HUES6 (cell line): ENCODE results near the gene NACC1.

Experiments
- H3K27ac ChIP-seq: 2 replicates; pipeline ENCODE4 v1.7.0; 2013; ENCODE audit warnings: low read depth, mild to moderate bottlenecking, low read length, inconsistent platforms
- H3K27me3 ChIP-seq: 2 replicates; pipeline ENCODE4 v1.6.1; 2013; ENCODE audit warnings: low read length; ENCODE audit not compliant: control insufficient read depth, insufficient read depth
- H3K36me3 ChIP-seq: 2 replicates; pipeline ENCODE4 v1.6.1; 2013; ENCODE audit warnings: low read length; ENCODE audit not compliant: control insufficient read depth, insufficient read depth
- H3K4me1 ChIP-seq: 2 replicates; pipeline ENCODE4 v1.6.1; 2013; ENCODE audit warnings: low read length; ENCODE audit not compliant: control insufficient read depth, insufficient read depth
- H3K4me3 ChIP-seq: 2 replicates; pipeline ENCODE4 v1.5.1; 2013; ENCODE audit warnings: low read depth, low read length
- H3K9ac ChIP-seq: one replicate; pipeline ENCODE4 v1.6.1; 2013; ENCODE audit warnings: mild to moderate bottlenecking, low read length
- H3K9me3 ChIP-seq: 2 replicates; pipeline ENCODE4 v1.6.1; 2013; ENCODE audit warnings: low read depth, low read length; ENCODE audit not compliant: control insufficient read depth, insufficient read depth

Gene NACC1

DNA sequence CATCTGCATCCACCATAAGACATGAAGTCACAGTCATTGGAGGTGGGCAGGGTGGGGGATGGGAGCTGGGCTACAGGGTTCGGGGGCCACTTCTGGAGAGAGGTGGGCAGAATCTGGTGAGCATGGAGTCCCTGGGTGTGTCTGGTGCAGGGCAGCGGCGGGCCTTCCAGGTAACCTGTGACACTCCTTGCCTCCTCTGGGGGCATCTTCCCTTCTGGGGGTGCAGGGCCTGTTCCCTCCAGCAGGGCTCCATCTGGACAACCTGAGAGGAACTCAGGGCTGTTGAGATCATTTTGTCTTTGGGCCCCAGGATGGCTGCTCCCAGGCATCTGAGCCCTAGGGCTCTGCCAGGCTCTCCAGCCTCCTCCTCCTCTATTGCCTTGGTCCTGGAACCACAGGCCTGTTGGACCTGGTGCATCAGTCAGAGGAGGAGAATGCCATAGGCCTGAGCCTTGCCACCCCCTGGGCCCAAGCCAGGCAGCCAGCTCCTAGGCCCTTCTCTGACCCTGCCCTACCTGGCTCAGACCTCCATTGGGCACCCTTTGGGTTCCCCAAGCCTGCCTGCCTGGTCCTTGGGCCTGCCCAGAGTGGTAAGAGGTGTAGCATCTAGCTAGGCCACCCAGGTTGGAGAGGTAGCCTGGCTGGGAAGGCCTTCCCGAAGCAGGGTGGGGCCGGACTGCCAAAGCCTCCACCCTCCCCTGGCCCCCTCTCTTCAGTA, 28.8 kb upstream of the NACC1 start:
- no peak overlapping the region for H3K4me3 ChIP-seq

DNA sequence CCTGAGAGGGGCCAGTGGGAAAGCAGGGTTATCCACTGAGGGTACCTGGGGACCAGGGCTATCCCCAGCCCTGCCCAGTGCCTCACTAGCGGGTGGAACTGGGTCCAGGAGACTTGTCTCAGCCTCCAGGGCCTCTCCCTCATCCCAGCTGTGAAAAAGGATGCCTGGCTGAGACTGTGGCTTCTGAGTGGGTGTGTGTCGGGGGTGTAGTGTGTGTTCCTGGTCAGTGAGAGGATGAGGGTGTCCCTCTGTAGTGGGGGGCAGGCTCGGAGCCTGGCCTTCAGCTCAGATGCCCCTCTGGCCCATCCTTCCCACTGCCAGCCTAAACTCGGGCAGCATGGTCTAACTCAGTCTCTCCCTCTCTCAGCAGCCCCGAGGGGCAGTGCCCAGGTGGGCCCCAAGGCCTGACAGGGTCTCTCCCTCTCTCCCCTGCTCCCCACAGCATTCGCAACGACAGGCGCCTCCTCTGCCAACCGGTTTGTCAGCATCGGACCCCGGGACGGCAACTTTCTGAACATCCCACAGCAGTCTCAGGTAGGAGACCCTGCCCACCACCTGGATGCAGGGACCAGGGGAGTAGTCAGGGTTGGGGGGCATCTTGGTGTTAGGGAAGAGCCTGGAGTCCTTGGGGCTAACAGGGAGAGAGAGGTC, 28.1 kb upstream of the NACC1 start:
- H3K27ac ChIP-seq: no peak overlapping the region
- H3K27me3 ChIP-seq: peaks cover 51% of the 10 kb centered on the region
- H3K4me1 ChIP-seq: peaks cover 34% of the 10 kb centered on the region
- no peaks in the 10 kb centered on the region for H3K9me3 ChIP-seq
- no peaks in the 10 kb centered on the region for H3K36me3 ChIP-seq
- no peak overlapping the region for H3K4me3 ChIP-seq
- H3K9ac ChIP-seq: no peak overlapping the region

More for the DNA sequence above, 28.8 kb upstream of the NACC1 start:
- no peak overlapping the region for H3K9ac ChIP-seq
- H3K36me3 ChIP-seq: no peaks in the 10 kb centered on the region
- peaks cover 44% of the 10 kb centered on the region for H3K27me3 ChIP-seq
- H3K9me3 ChIP-seq: no peaks in the 10 kb centered on the region
- H3K4me1 ChIP-seq: peaks cover 28% of the 10 kb centered on the region
- no peak overlapping the region for H3K27ac ChIP-seq

DNA sequence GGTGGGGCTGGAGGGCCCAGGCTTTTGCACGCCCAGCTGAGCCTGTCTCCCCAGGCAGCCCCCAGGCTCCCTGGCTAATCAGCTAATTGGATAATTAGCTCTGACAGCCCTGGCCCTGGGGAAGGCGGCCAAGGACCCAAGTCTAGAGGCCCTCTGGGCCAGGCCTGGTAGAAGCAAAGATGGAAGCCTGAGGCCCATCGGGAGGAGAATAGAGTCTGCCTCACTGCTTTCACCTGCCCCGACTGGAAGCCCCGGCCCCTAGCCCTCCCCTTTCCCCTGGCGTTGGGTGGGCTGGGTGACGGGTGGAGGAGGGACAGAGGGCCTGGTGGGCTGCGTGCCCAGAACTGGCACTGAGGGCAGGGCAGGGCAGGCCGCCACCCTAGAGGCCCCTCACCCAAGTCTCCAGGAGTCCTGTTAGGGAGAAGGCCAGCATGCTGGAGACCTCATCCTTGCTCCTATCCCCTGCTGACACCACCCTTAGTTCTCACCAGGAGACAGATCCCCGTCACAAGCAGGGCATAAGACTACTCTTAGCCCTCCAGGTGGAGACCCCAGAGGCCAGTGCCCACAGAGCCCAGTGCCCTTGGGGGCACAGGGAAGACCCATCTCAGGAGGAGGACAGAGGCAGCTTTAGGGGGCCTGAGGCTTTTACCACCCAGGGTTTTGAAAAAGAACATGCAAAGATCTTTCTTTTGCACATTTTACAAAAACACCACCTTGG, 27.4 kb upstream of the NACC1 start:
- Histone ChIP-seq H3K4me3 (no peak overlapping the region), H3K4me1 (peaks cover 34% of the 10 kb centered on the region), H3K9me3 (no peaks in the 10 kb centered on the region), H3K27me3 (peaks cover 49% of the 10 kb centered on the region), H3K9ac (no peak overlapping the region), H3K27ac (no peak overlapping the region), H3K36me3 (no peaks in the 10 kb centered on the region)

DNA sequence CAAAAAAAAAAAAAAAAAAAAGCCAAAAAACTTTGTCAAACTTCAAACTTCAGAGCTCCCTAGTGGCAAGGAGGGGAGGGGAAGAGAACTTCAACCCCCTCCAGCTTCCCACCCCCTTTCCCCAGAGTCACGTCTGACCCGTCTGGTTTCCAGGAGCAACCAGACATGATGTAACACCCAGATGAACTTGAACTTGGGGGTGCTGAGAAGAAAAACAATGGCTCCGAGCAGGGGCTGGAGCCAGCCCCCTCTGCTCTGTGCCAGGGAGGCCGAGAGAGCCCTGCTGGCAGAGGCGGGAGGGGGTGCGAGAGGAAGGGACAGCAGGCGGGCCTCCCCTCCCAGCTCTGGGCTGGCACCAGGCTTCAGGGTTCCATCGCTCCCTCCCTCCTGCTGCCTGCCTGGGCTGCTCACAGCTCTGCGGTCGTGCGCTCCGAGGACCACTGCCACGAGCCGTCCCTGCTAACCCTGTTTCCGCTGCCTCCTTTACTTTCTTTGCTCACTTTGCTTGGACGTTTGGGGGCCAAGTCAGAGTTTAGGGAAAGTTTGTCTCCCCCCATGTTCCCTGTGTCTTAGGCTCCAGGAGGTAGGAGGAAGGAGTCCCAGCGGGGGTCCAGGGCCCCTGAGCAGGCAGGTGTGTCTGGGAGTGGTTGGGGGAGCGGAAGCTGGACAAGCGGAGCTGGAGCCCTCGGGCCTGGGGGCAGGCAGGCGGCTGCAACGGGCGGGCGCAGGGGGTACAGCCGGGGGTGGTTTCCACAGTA, 26.5 kb upstream of the NACC1 start:
- H3K36me3 ChIP-seq: no peaks in the 10 kb centered on the region
- peak overlapping the region; percentile 40; the same call in 1 of the 2 replicates for H3K4me3 ChIP-seq
- H3K4me1 ChIP-seq: peaks cover 34% of the 10 kb centered on the region
- H3K9ac ChIP-seq: peak overlapping the region; percentile 59
- H3K27ac ChIP-seq: no peak overlapping the region
- H3K27me3 ChIP-seq: peaks cover 55% of the 10 kb centered on the region
- H3K9me3 ChIP-seq: no peaks in the 10 kb centered on the region

DNA sequence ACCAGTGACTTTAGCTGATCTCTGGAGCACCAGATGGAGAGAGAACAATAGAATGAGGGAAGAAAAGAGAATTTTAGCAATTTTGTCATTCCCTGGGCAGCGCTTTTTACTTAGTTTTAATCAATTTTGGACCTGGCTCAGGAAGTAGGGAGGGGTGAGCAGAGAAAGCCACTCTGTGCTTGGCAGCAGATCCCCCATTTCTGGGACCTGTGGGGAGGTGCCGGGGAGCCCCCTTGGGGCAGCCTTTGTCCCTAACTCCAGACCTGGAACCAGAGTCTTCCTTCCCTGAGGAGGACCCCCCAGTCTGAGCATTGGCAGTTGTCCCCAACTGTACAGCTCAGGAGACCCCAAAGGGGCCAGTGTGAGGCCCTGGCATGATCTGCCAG, 25.9 kb upstream of the NACC1 start:
- H3K36me3 ChIP-seq: no peaks in the 10 kb centered on the region
- H3K27me3 ChIP-seq: peaks cover 59% of the 10 kb centered on the region
- H3K9ac ChIP-seq: no peak overlapping the region
- peaks cover 34% of the 10 kb centered on the region for H3K4me1 ChIP-seq
- no peak overlapping the region for H3K27ac ChIP-seq
- H3K4me3 ChIP-seq: no peak overlapping the region
- no peaks in the 10 kb centered on the region for H3K9me3 ChIP-seq

DNA sequence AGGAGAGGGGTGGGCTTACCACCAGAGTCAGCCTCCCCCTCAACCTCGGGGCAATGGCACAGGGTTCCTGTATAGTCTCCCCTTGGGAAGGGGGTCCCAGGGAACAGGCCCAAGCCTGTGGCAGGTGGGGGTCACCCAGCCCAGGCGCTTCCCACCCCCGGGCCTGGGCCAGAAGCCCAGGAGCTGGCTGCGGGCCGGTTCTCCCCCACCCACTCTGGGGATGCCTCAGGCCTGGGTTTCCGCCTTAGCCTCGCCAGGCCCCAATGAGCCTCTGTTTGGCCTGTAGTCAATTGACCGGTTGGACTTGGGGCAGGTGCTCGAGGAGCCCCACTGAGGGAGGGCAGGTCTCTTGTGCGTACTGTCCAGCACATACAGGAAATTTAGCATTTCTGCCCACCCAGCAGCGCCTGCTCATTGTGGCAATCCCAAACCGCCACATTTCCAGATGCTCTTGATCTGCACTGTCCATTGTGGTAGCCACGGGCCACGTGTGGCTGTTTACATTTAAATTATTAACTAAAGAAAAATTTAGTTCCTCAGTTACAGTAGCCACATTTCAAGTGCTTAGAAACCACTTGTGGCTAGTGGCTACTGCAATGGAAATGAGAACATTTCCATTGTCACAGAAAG, 25.3 kb upstream of the NACC1 start:
- H3K36me3 ChIP-seq: no peaks in the 10 kb centered on the region

DNA sequence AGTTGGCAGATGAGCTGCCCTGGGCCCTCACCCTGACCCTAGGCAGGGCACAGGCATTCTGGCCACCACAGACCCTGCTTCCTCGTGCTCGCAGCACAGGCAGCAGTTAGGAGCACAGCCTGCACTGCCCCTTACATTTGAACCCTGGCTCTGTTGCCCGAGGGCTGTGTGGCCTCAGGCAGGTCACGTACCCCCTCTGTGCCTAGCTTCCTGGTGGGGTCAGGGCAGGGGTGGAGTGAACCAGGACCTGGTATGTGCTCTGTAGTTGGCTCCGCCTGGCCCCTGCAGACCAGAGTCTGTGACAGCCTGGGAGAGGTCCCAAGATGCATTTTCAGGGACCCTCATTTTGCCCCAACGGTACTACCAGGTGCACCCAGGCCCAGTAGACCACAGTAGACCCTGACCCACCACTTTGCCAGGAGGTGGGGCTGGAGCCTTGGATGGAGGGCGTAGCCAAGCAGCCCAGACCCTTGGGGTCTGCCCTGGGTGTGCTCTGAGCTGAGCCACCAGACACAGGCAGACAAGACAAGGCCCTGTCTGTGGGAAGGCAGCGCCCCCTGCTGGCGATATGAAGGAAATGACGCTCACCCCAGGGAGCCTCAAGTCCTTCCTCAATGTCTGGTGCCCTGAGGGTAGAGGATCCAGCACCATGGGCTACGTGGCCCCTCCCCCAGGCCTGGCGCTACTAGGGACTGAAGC, 24.5 kb upstream of the NACC1 start:
- Histone ChIP-seq H3K36me3 (no peaks in the 10 kb centered on the region), H3K27ac (no peak overlapping the region), H3K27me3 (peaks cover 69% of the 10 kb centered on the region), H3K9me3 (no peaks in the 10 kb centered on the region), H3K4me3 (no peak overlapping the region), H3K9ac (no peak overlapping the region), H3K4me1 (peaks cover 34% of the 10 kb centered on the region)

More for the DNA sequence above, 25.3 kb upstream of the NACC1 start:
- Histone ChIP-seq H3K4me1 (peaks cover 34% of the 10 kb centered on the region), H3K4me3 (no peak overlapping the region), H3K9me3 (no peaks in the 10 kb centered on the region), H3K27me3 (peaks cover 61% of the 10 kb centered on the region), H3K27ac (no peak overlapping the region), H3K9ac (no peak overlapping the region)

DNA sequence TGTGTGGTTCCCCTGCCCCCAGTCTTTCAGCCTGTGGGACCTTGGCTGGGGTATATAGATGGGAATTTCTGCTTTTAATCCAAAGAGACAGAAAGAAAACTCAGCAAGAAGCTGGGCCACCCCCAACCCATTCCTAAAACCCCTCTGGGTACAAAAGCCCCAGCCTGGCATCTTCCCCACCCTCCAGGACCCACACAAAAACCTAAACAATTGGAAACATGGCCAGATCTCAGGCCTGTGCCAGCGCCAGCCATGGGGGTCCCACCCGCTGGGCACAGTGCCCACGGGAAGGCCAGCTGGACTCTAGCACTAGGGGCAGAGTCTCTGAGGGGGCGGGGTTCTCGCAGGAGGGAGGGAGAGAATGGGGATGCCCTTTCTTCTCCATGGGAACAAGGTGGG, 24.0 kb upstream of the NACC1 start:
- Histone ChIP-seq H3K36me3 (no peaks in the 10 kb centered on the region), H3K27ac (no peak overlapping the region), H3K4me1 (peaks cover 34% of the 10 kb centered on the region)

DNA sequence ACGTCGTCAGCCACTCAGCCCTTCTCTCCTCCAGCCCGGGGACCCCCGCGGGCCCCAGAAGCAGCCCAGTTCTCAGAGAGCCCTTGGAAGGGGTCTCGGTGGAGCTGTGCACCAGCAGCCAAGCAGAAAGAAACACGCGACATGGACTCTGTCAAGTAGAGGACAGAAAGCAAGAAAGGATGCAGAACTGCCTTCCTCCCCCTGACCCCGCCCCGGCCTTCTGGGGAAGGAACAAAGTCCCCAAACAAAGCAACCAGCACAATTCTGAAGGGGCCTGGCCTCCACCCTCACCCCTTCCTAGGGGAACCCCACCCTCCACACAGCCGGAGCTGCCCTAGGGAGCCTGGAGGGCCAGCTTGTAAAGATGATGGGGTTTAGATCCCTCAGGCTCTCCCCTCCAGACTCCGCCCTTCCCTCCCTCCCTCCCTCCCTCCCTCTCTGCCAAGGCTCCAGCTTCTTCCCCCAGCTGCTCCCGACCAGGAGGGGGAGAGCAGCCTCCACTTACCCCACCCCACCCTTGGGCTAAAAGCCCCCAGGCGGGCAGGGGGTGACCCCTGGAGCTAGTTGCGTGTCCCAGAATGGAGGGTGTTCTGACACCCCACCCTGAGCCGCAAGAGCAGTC, 23.2 kb upstream of the NACC1 start:
- Histone ChIP-seq H3K9ac (no peak overlapping the region), H3K27ac (no peak overlapping the region), H3K4me1 (peaks cover 34% of the 10 kb centered on the region), H3K4me3 (peak overlapping the region; percentile 61), H3K27me3 (peaks cover 79% of the 10 kb centered on the region), H3K9me3 (no peaks in the 10 kb centered on the region), H3K36me3 (no peaks in the 10 kb centered on the region)

More for the DNA sequence above, 24.0 kb upstream of the NACC1 start:
- Histone ChIP-seq H3K9me3 (no peaks in the 10 kb centered on the region), H3K9ac (no peak overlapping the region), H3K27me3 (peaks cover 75% of the 10 kb centered on the region), H3K4me3 (peak overlapping the region; percentile 61; the same call in 1 of the 2 replicates)

DNA sequence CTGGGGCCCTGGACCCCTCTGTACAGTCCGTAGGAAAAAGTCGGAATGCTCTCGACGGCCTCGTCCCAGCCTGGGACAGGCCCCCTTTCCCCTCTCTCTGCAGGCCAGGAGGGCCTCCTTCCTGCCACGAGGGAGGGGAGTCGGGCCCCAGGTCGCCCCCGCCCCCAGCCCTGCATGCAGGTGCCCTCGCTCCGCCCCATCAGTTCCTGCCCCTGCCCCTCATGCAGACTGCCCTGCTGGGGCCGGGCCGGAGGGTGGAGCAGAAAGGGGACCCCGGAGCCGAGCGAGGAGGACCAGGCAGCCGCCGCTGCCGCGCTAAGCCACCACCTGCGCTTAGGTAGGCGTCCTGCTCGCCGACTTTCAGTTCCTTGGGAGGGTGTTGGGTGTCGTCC, 22.7 kb upstream of the NACC1 start:
- no peak overlapping the region for H3K27ac ChIP-seq
- H3K4me1 ChIP-seq: peaks cover 34% of the 10 kb centered on the region
- H3K27me3 ChIP-seq: peaks cover 84% of the 10 kb centered on the region
- H3K9me3 ChIP-seq: no peaks in the 10 kb centered on the region
- H3K36me3 ChIP-seq: no peaks in the 10 kb centered on the region
- peak overlapping the region; percentile 61 for H3K4me3 ChIP-seq
- no peak overlapping the region for H3K9ac ChIP-seq
